HCT116 (cell line): ENCODE measurements around the gene PEX26. TPM values are rescaled to one million over a fixed set of nuclear protein-coding genes. Genes with fewer than 3 reads are reported as not detected.

Experiments used
- ATAC-seq: fragments of 200-7000 bp; cut with Tn5 transposase; 2 replicates; pipeline ENCODE4 v1.9.1; 2020; ENCODE audit warnings: mild to moderate bottlenecking, moderate library complexity
- BruUV-seq: library from RNA; stranded (reverse); fragments of 400-500 nt; replicated peaks from 2 replicates; lab custom pipeline; 2021; lab: Mats Ljungman, UMichigan
- CTCF ChIA-PET: fragments of 300-600 bp; sonication (Branson Sonifier 250); formaldehyde crosslinking; loops from one replicate; lab custom pipeline; 2021; ENCODE audit warnings: antibody characterized with exemption; lab: Charles Lee
- POLR2A ChIA-PET: fragments of 300-600, 350-600 bp; sonication (Branson Sonifier 250); formaldehyde crosslinking; loops from one replicate; lab custom pipeline; 2021; ENCODE audit warnings: antibody characterized with exemption; lab: Charles Lee
- RAD21 ChIA-PET, 2 experiments: fragments of 300-600 bp; sonication (Branson Sonifier 250); formaldehyde crosslinking; loops; one replicate each; lab custom pipeline; 2023; ENCODE audit warnings: low total read pairs in 2 of 2; ENCODE audit not compliant: uncharacterized antibody in 2 of 2, unreplicated experiment in 2 of 2, low non-redundant PET in 1 of 2; lab: Charles Lee
- DNase-seq: peaks from one replicate; pipeline ENCODE4 v3.0.0-alpha.2; 2010; ENCODE audit warnings: low read depth, low spot score
- H2AFZ ChIP-seq: fragments of 200-600 bp; shearing (Covaris generic), sonication (generic); 2 replicates; pipeline ENCODE4 v1.6.1; 2017; ENCODE audit warnings: low read depth, mixed run types, mixed read lengths, antibody characterized with exemption, low read length; ENCODE audit not compliant: poor library complexity, severe bottlenecking
- H3K27ac ChIP-seq: 2 replicates; pipeline ENCODE4 v1.5.1; 2012; ENCODE audit warnings: low read depth, low read length
- H3K27me3 ChIP-seq: fragments of 200-600 bp; sonication (generic); 2 replicates; pipeline ENCODE4 v1.6.1; 2016; ENCODE audit warnings: mixed run types, low read length, mixed read lengths; ENCODE audit not compliant: insufficient read depth
- H3K36me3 ChIP-seq, 2 experiments: fragments of 200-500 bp in 1 of 2; fragments of 200-600 bp in 1 of 2; sonication (Bioruptor generic) in 1 of 2; sonication (generic) in 1 of 2; 2 replicates each; pipeline versions ENCODE4 v1.5.1 to v1.6.1; 2014 to 2016; ENCODE audit warnings: low read length in 2 of 2, inconsistent platforms in 1 of 2, mixed read lengths in 1 of 2, mixed run types in 1 of 2; ENCODE audit not compliant: insufficient read depth in 2 of 2, control insufficient read depth in 1 of 2
- H3K4me1 ChIP-seq, 2 experiments: fragments of 200-600 bp in 1 of 2; sonication (generic) in 1 of 2; 2 replicates each; pipeline versions ENCODE4 v1.5.1 to v1.6.1; 2012 to 2017; ENCODE audit warnings: low read length in 2 of 2, inconsistent platforms in 1 of 2, mild to moderate bottlenecking in 1 of 2, mixed read lengths in 1 of 2, mixed run types in 1 of 2, moderate library complexity in 1 of 2; ENCODE audit not compliant: insufficient read depth in 2 of 2, control insufficient read depth in 1 of 2
- H3K4me2 ChIP-seq: fragments of 200-600 bp; sonication (generic); 2 replicates; pipeline ENCODE4 v1.6.1; 2017; ENCODE audit warnings: mixed run types, low read length, mixed read lengths
- H3K4me3 ChIP-seq, 2 experiments: fragments of 200-600 bp in 1 of 2; sonication (generic) in 1 of 2; replicated peaks in 1 of 2; 2 replicates each; pipeline ENCODE4 v1.5.1; 2011 to 2016; ENCODE audit warnings: low read length in 2 of 2, control low read depth in 1 of 2, low read depth in 1 of 2, mild to moderate bottlenecking in 1 of 2, mixed read lengths in 1 of 2, mixed run types in 1 of 2
- H3K79me2 ChIP-seq: fragments of 200-600 bp; sonication (generic); 2 replicates; pipeline ENCODE4 v1.6.1; 2017; ENCODE audit warnings: mild to moderate bottlenecking, mixed run types, low read length, moderate library complexity, mixed read lengths; ENCODE audit not compliant: insufficient read depth
- H3K9ac ChIP-seq: fragments of 200-600 bp; sonication (generic); 2 replicates; pipeline ENCODE4 v1.6.1; 2016; ENCODE audit warnings: low read length, mixed read lengths
- H3K9me2 ChIP-seq: fragments of 200-600 bp; sonication (generic), shearing (Covaris generic); 2 replicates; pipeline ENCODE4 v1.6.1; 2017; ENCODE audit warnings: mixed run types, mild to moderate bottlenecking, moderate library complexity; ENCODE audit not compliant: insufficient read depth
- H3K9me3 ChIP-seq, 2 experiments: fragments of 200-500 bp in 1 of 2; fragments of 200-600 bp in 1 of 2; sonication (Bioruptor generic) in 1 of 2; sonication (generic) in 1 of 2; 2 replicates each; pipeline ENCODE4 v1.6.1; 2014 to 2017; ENCODE audit warnings: low read length in 2 of 2, mixed read lengths in 2 of 2, inconsistent platforms in 1 of 2, low read depth in 1 of 2, mild to moderate bottlenecking in 1 of 2, mixed run types in 1 of 2, moderate library complexity in 1 of 2; ENCODE audit not compliant: control insufficient read depth in 1 of 2, insufficient read depth in 1 of 2
- H4K20me1 ChIP-seq: fragments of 200-600 bp; sonication (generic), shearing (Covaris generic); 2 replicates; pipeline ENCODE4 v1.6.1; 2017; ENCODE audit warnings: mixed run types, mild to moderate bottlenecking, moderate library complexity; ENCODE audit not compliant: insufficient read depth
- ATF3 ChIP-seq: IDR thresholded peaks from 2 replicates; pipeline ENCODE4 v1.6.1; 2012
- CTCF ChIP-seq, 3 experiments: fragments of 200-600 bp in 1 of 3; sonication (generic) in 1 of 3; IDR thresholded peaks in 2 of 3; conservative IDR thresholded peaks in 1 of 3; 2 replicates each; pipeline ENCODE4 v1.5.1; 2012 to 2017; ENCODE audit warnings: low read depth in 2 of 3, low read length in 2 of 3, antibody characterized with exemption in 1 of 3, borderline replicate concordance in 1 of 3, control low read depth in 1 of 3, mild to moderate bottlenecking in 1 of 3, mixed read lengths in 1 of 3, mixed run types in 1 of 3, moderate library complexity in 1 of 3; ENCODE audit not compliant: insufficient read depth in 1 of 3
- ELF1 ChIP-seq: IDR thresholded peaks from 2 replicates; pipeline ENCODE4 v1.6.1; 2012; ENCODE audit warnings: low read depth, borderline replicate concordance
- EZH2 ChIP-seq: fragments of 200-600 bp; sonication (generic); IDR thresholded peaks from 2 replicates; pipeline ENCODE4 v1.6.1; 2017; ENCODE audit warnings: antibody characterized with exemption, mixed run types
- EZH2phosphoT487 ChIP-seq: fragments of 200-600 bp; IDR thresholded peaks from 2 replicates; pipeline ENCODE4 v1.6.1; 2018; ENCODE audit warnings: antibody characterized with exemption, borderline replicate concordance
- FOSL1 ChIP-seq: IDR thresholded peaks from 2 replicates; pipeline ENCODE4 v1.6.1; 2012; ENCODE audit warnings: low read depth
- JUND ChIP-seq: IDR thresholded peaks from 2 replicates; pipeline ENCODE4 v1.6.1; 2012
- POLR2AphosphoS5 ChIP-seq: IDR thresholded peaks from 2 replicates; pipeline ENCODE4 v1.6.1; 2011; ENCODE audit warnings: mild to moderate bottlenecking, low read depth, low read length, moderate library complexity
- RAD21 ChIP-seq: IDR thresholded peaks from 2 replicates; pipeline ENCODE4 v1.6.1; 2012; ENCODE audit warnings: low read depth, mild to moderate bottlenecking
- REST ChIP-seq: IDR thresholded peaks from 2 replicates; pipeline ENCODE4 v1.6.1; 2012; ENCODE audit warnings: low read depth
- SIN3A ChIP-seq: IDR thresholded peaks from 2 replicates; pipeline ENCODE4 v1.6.1; 2012; ENCODE audit warnings: low read depth
- SP1 ChIP-seq: IDR thresholded peaks from 2 replicates; pipeline ENCODE4 v1.6.1; 2012; ENCODE audit warnings: low read depth
- TCF7L2 ChIP-seq: IDR thresholded peaks from 2 replicates; pipeline ENCODE4 v1.7.0; 2011; ENCODE audit warnings: borderline replicate concordance, inconsistent platforms; ENCODE audit not compliant: insufficient read depth, insufficient read length; ENCODE audit errors: extremely low read depth
- YY1 ChIP-seq: IDR thresholded peaks from 2 replicates; pipeline ENCODE4 v1.6.1; 2011; ENCODE audit warnings: low read length, low read depth, moderate library complexity, mild to moderate bottlenecking; ENCODE audit not compliant: insufficient replicate concordance; ENCODE audit errors: extremely low read depth
- intact Hi-C: fragments of 100-400 bp; cut with micrococcal nuclease; formaldehyde crosslinking; loops from 2 replicates; pipeline ENCODE4 v1.10.0; 2022
- total RNA-seq: library from RNA; stranded (reverse); gene quantifications from one replicate; pipeline ENCODE4 v1.2.1, GENCODE V29; 2021; ENCODE audit not compliant: unreplicated experiment

Gene PEX26
- total RNA-seq, 1 experiment from 2014 or later = 26.4 TPM

- intact Hi-C loops = no loop called here
- Histone ChIP-seq H3K4me2 (no peak overlapping the region), H3K27ac (no peak overlapping the region), H4K20me1 (no peaks in the 10 kb centered on the region), H3K9me2 (no peaks in the 10 kb centered on the region), H3K4me3 (no peak overlapping the region)
- BruUV-seq = no TSS peak
- CTCF ChIA-PET = no interaction called here
- ATAC-seq = no peak
- TF ChIP-seq ATF3 = no peak
- no peak for TF ChIP-seq EZH2phosphoT487
- TF ChIP-seq REST = no peak
- no peak for TF ChIP-seq TCF7L2
- TF ChIP-seq SP1 = no peak
- no peak for TF ChIP-seq YY1
- no peak for TF ChIP-seq FOSL1
- TF ChIP-seq EZH2 = no peak
- no peak for TF ChIP-seq SIN3A
- no peak for TF ChIP-seq CTCF (IDR thresholded peaks at IDR 0.05 in 2 of 3, conservative IDR thresholded peaks at IDR 0.05 in 1 of 3; ENCODE audit: borderline replicate concordance in 1 of 3, insufficient read depth in 1 of 3, low read depth in 2 of 3, low read length in 2 of 3)
- no peak for TF ChIP-seq POLR2AphosphoS5
- TF ChIP-seq RAD21 = no peak
- TF ChIP-seq JUND = no peak
- no peak for TF ChIP-seq ELF1
- TF ChIP-seq, all 23 proteins: peak for 0
- Histone ChIP-seq H3K9me3 (no peaks in the 10 kb centered on the region), H3K27me3 (no peaks in the 10 kb centered on the region), H3K4me1 (no peaks in the 10 kb centered on the region), H2AFZ (no peak overlapping the region), H3K79me2 (no peaks in the 10 kb centered on the region), H3K36me3 (peaks cover 0 to 6% of the 10 kb centered on the region in 2 experiments; a peak in 1 of 4 replicates), H3K9ac (no peak overlapping the region)
- ChIA-PET POLR2A (no interaction called here), RAD21 (no interaction called here)
- DNase-seq = no peak
These were observed 23.7 kb downstream of the PEX26 start for GRCh38 chr22:18101536-18101935.
